SU-DHL-6 (cell line): ENCODE results near the gene HBZ.

Experiments
- CTCF ChIP-seq: fragments of 200-600 bp; sonication (generic); IDR thresholded peaks from one replicate; pipeline ENCODE4 v1.5.1; 2017; ENCODE audit warnings: antibody characterized with exemption, mild to moderate bottlenecking, low read length, moderate library complexity; ENCODE audit not compliant: insufficient read depth, poor library complexity, severe bottlenecking
- EZH2phosphoT487 ChIP-seq: fragments of 200-600 bp; sonication (generic), shearing (Covaris generic); conservative IDR thresholded peaks from 2 replicates; pipeline ENCODE4 v1.6.1; 2018; ENCODE audit warnings: mild to moderate bottlenecking, antibody characterized with exemption, low read length, moderate library complexity, mixed read lengths

- TF ChIP-seq CTCF: no peak
- no peak for TF ChIP-seq EZH2phosphoT487
Measured at GRCh38 chr16:142405-142967, 10.0 kb upstream of the HBZ start.
